Left cardiac atrium (tissue), 4 donors: ENCODE data around the gene CDK5RAP2. TPM values are rescaled to one million over a fixed set of nuclear protein-coding genes. Genes with fewer than 3 reads are reported as not detected.
A peak's percentile ranks its signal among the peaks of the same experiment; 100 is the strongest.

Source experiments
- ATAC-seq, 2 donors: fragments of 200-7000 bp; cut with Tn5 transposase; one replicate each; pipeline ENCODE4 v1.9.1; 2020; ENCODE audit warnings: mild to moderate bottlenecking in 2 of 2, moderate library complexity in 2 of 2
- DNase-seq: peaks from one replicate; pipeline ENCODE4 v3.0.0-alpha.2; 2020
- intact Hi-C, 2 donors: fragments of 100-400 bp; cut with DNase I; formaldehyde crosslinking; loops; one replicate each; pipeline versions ENCODE4 v1.14.1 to v1.15.1; 2022 to 2023
- total RNA-seq, 2 donors: library from RNA; stranded (reverse); fragmentation: NEBNext Ultra II Directional; extraction: Animal tissue kit (Norgen Biotek cat#: 25700); gene quantifications; one replicate each; pipeline ENCODE4 v1.2.1, GENCODE V29; 2021
- donor health status: DM: no; HTN: yes; CAD: no.
- donor health status: DM: no; HTN: yes; CAD: no; lungs with severe emphysema.
- donor health status: DM: yes; HTN: yes; CAD: no.
- donor health status: Dilated cardiomyopathy.

The CDK5RAP2 gene
- total RNA-seq, 2 donors from 2014 or later, result 48.0 to 49.0 TPM

GRCh38 chr9:120449566-120449965, 130.4 kb downstream of the CDK5RAP2 start:
- no peak for ATAC-seq
- intact Hi-C loops, result no loop called here
- DNase-seq, result no peak

- DNase-seq (peak; percentile 24), ATAC-seq (peak in 1 of 2 donors; percentile 70)
- intact Hi-C loops, result no loop called here
Measured at GRCh38 chr9:120447959-120448500, 131.9 kb downstream of the CDK5RAP2 start.

- intact Hi-C loops, result no loop called here
- ATAC-seq (no peak), DNase-seq (no peak)
Measured at GRCh38 chr9:120446671-120447070, 133.3 kb downstream of the CDK5RAP2 start.

GRCh38 chr9:120443976-120444375, 136.0 kb downstream of the CDK5RAP2 start:
- DNase-seq, result no peak
- intact Hi-C loops, result no loop called here
- no peak for ATAC-seq

GRCh38 chr9:120443489-120443888, 136.5 kb downstream of the CDK5RAP2 start:
- intact Hi-C loops, result no loop called here
- no peak for DNase-seq
- peak in 1 of 2 donors; percentile 15 for ATAC-seq

- ATAC-seq (no peak), DNase-seq (no peak)
- intact Hi-C loops, result no loop called here
Measured at GRCh38 chr9:120442308-120442995, 137.5 kb downstream of the CDK5RAP2 start.

GRCh38 chr9:120441426-120442307, 138.3 kb downstream of the CDK5RAP2 start:
- DNase-seq, result no peak
- peak in 1 of 2 donors; percentile 79 for ATAC-seq
- intact Hi-C loops, result no loop called here

- intact Hi-C loops, result no loop called here
- DNase-seq (no peak), ATAC-seq (no peak)
Measured at GRCh38 chr9:120440791-120441190, 139.2 kb downstream of the CDK5RAP2 start.

- ATAC-seq, result no peak
- intact Hi-C loops, result no loop called here
- no peak for DNase-seq
Measured at GRCh38 chr9:120439926-120440325, 140.0 kb downstream of the CDK5RAP2 start.

GRCh38 chr9:120438836-120439546, 141.0 kb downstream of the CDK5RAP2 start:
- no peak for ATAC-seq
- no peak for DNase-seq
- intact Hi-C loops, result no loop called here

GRCh38 chr9:120438111-120438510, 141.9 kb downstream of the CDK5RAP2 start:
- ATAC-seq, result no peak
- intact Hi-C loops, result no loop called here
- no peak for DNase-seq

- intact Hi-C loops, result no loop called here
- ATAC-seq (peak in 1 of 2 donors; percentile 36), DNase-seq (peak; percentile 54)
Measured at GRCh38 chr9:120436983-120437475, 142.9 kb downstream of the CDK5RAP2 start.

GRCh38 chr9:120436446-120436845, 143.5 kb downstream of the CDK5RAP2 start:
- intact Hi-C loops, result no loop called here
- ATAC-seq (no peak), DNase-seq (no peak)

- intact Hi-C loops, result no loop called here
- DNase-seq (no peak), ATAC-seq (peak in 1 of 2 donors; percentile 60)
Measured at GRCh38 chr9:120435091-120435490, 144.9 kb downstream of the CDK5RAP2 start.

- intact Hi-C loops, result no loop called here
- DNase-seq (peak; percentile 61), ATAC-seq (peak; percentile 92 to 93)
Measured at GRCh38 chr9:120434532-120434931, 145.4 kb downstream of the CDK5RAP2 start.

GRCh38 chr9:120433701-120434100, 146.3 kb downstream of the CDK5RAP2 start:
- ATAC-seq (no peak), DNase-seq (no peak)
- intact Hi-C loops, result no loop called here

GRCh38 chr9:120432600-120432999, 147.4 kb downstream of the CDK5RAP2 start:
- intact Hi-C loops, result no loop called here

GRCh38 chr9:120431268-120431667, 148.7 kb downstream of the CDK5RAP2 start:
- peak in 1 of 2 donors; percentile 8 for ATAC-seq
- DNase-seq, result no peak

More at GRCh38 chr9:120432600-120432999, 147.4 kb downstream of the CDK5RAP2 start:
- ATAC-seq (no peak), DNase-seq (no peak)

GRCh38 chr9:120424248-120424647, 155.7 kb downstream of the CDK5RAP2 start:
- ATAC-seq (no peak), DNase-seq (no peak)
- intact Hi-C loops, result no loop called here

More at GRCh38 chr9:120431268-120431667, 148.7 kb downstream of the CDK5RAP2 start:
- intact Hi-C loops, result no loop called here
